Measurements from ENCODE around the gene C9orf50. TPM values are rescaled to one million over a fixed set of nuclear protein-coding genes. Genes with fewer than 3 reads are reported as not detected.

Gene C9orf50
- total and polyA plus RNA-seq, 2 experiments from 2014 or later, result 2.5 to 2.9 TPM

DNA sequence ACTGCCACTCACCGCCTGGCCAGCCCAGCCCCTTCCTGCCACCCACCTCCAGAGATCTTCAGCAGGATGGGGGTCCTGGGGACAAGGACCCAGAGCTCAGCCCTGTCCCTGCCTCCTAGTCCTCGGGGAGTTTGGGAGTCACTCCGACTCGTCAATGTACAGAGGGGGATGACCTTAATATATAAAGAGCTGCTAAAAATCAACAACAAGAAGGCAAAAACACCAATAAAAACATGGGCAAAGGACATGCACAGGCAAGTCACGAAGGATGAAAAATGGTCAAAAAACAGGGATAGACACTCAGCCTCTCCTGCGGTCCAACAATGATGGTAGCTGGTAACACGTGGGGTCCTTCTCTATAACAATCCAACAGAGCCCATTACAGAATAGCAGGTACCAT is 25.8 kb upstream of the C9orf50 start:
- Histone ChIP-seq H3K4me3 (no peak overlapping the region), H3K27ac (no peak overlapping the region), H3K4me1 (ENCODE audit: low read depth) (peaks cover 4% of the 10 kb centered on the region), H3K9me3 (ENCODE audit: low read depth) (no peaks in the 10 kb centered on the region), H3K36me3 (no peaks in the 10 kb centered on the region), H3K27me3 (no peaks in the 10 kb centered on the region)
- no peak for DNase-seq (ENCODE audit: low read depth in 1 of 2, low spot score in 1 of 2)
- no peak for TF ChIP-seq CTCF (IDR thresholded peaks at IDR 0.05; ENCODE audit: low read depth, low read length)

DNA sequence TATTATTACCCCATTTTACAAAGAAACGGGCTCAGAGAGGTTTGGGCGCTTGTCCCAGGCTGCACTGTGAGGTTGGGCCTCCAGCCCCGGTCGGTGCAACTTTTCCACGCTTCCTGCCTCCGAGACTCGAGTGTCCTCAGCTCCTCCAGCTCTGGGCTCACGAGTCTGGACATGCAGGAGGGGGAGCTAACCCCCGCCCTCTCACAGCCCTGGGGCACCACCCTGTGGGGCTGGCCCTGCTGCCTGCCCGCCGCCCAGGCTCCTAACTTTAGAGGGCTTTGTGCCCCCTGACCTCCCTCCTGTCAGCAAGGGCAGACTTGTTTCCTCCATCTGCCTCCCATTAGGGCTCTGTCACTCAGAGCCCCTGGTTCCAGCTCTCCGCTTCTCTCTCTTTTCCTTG is 25.4 kb upstream of the C9orf50 start:
- Histone ChIP-seq H3K36me3 (no peaks in the 10 kb centered on the region), H3K27ac (no peak overlapping the region), H3K27me3 (no peaks in the 10 kb centered on the region), H3K9me3 (ENCODE audit: low read depth) (no peaks in the 10 kb centered on the region), H3K4me3 (no peak overlapping the region), H3K4me1 (ENCODE audit: low read depth) (peaks cover 4% of the 10 kb centered on the region)
- no peak for TF ChIP-seq CTCF (IDR thresholded peaks at IDR 0.05; ENCODE audit: low read depth, low read length)
- DNase-seq (ENCODE audit: low read depth in 1 of 2, low spot score in 1 of 2), result no peak

- Histone ChIP-seq H3K4me1 (ENCODE audit: low read depth) (peaks cover 12% of the 10 kb centered on the region), H3K36me3 (no peaks in the 10 kb centered on the region), H3K27ac (no peak overlapping the region), H3K27me3 (no peaks in the 10 kb centered on the region), H3K4me3 (no peak overlapping the region), H3K9me3 (ENCODE audit: low read depth) (no peaks in the 10 kb centered on the region)
- DNase-seq (ENCODE audit: low read depth in 1 of 2, low spot score in 1 of 2), result no peak
- no peak for TF ChIP-seq CTCF (IDR thresholded peaks at IDR 0.05; ENCODE audit: low read depth, low read length)
These were observed 24.0 kb upstream of the C9orf50 start for GRCh38 chr9:129644902-129645301.

DNA sequence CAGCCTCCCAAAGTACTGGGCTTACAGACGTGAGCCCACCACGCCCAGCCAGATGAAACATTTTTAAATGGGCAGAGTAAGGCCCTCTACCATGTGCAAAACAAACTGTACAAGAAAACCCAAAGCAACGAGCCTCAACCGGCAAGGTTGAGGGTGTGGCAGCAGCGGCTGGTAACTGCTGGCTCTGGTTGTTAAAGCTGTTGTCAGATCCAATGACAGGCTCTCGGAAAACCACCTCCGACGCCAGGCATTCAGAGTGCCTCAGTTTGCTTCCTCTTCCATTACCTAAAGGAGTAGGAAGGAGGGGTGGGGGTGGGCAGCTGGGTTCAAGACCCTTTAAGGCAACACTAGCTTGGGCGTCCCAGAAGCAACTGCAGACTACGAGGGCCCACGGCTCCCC is 23.5 kb upstream of the C9orf50 start:
- Histone ChIP-seq H3K4me1 (ENCODE audit: low read depth) (peaks cover 12% of the 10 kb centered on the region), H3K9me3 (ENCODE audit: low read depth) (no peaks in the 10 kb centered on the region), H3K4me3 (no peak overlapping the region), H3K27me3 (no peaks in the 10 kb centered on the region), H3K36me3 (no peaks in the 10 kb centered on the region), H3K27ac (no peak overlapping the region)
- no peak for TF ChIP-seq CTCF (IDR thresholded peaks at IDR 0.05; ENCODE audit: low read depth, low read length)
- DNase-seq (ENCODE audit: low read depth in 1 of 2, low spot score in 1 of 2), result no peak

- Histone ChIP-seq H3K36me3 (peaks cover 3% of the 10 kb centered on the region), H3K4me1 (ENCODE audit: low read depth) (peaks cover 12% of the 10 kb centered on the region), H3K9me3 (ENCODE audit: low read depth) (no peaks in the 10 kb centered on the region), H3K27me3 (no peaks in the 10 kb centered on the region), H3K27ac (no peak overlapping the region), H3K4me3 (no peak overlapping the region)
- DNase-seq (ENCODE audit: low read depth in 1 of 2, low spot score in 1 of 2), result no peak
- no peak for TF ChIP-seq CTCF (IDR thresholded peaks at IDR 0.05; ENCODE audit: low read depth, low read length)
These were observed 22.8 kb upstream of the C9orf50 start for GRCh38 chr9:129643706-129644105.
